ENCODE measurements around the gene CCDC92B.

- no peak for TF ChIP-seq CTCF (IDR thresholded peaks at IDR 0.05)
- no peak for TF ChIP-seq POLR2A (IDR thresholded peaks at IDR 0.05)
Measured at GRCh38 chr17:2703606-2704005, 45.8 kb downstream of the CCDC92B start.

Data from uterus (tissue), 2 donors.